HG03108 (cell line): ENCODE results near the gene ZNF679.
A peak's percentile ranks its signal among the peaks of the same experiment; 100 is the strongest.
"Not testable (repeated sequence)": the region's sequence is repeated elsewhere in the genome, so short reads cannot be mapped to it uniquely, and the experiment has no call there.

Source experiments
- ATAC-seq: cut with Tn5 transposase; IDR thresholded peaks from one replicate; pipeline ENCODE4 v1.9.1; 2021; ENCODE audit warnings: moderate library complexity; ENCODE audit not compliant: unreplicated experiment

ZNF679 gene

DNA sequence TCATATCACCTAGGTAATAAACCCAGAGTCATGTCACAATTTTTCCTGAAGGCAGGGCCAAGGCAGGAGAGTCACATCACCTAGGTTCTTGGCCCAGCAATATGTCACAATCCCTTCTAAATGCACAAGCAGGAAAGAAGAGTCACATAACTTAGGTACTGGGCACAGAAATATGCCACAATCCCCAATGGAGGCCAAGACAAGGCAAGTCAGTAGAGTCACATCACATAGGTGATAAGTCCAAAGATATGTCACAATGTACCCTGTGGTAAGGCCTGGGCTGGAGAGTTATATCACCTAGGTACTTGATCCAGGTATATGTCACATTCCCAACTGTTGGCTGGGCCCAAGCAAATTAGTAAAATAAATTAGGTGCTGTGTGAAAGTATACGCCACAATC is at the start of gene ZNF679:
ZNF679 (plus strand) TSS at position 301 of the 400 bp plus-strand sequence. CDS start 20,644 bp downstream, outside the sequence.
- ATAC-seq, result not testable (repeated sequence)

DNA sequence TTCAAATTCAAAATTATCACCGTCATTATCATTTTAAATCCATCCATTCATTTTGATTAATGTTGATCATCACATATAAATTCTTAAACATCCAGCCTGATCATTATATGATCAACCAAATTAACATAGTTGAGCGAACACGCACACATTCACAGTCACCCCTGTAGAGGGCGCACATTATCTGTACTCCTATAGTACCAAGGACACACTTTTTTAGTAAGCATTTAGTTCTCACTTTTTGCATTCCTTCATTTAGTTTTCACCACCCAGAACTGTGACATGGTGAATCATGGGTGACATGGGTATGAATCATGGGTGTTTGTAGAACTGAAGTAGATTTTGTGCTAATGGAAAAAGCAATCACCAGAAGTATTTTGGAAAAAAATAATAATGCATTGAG is 47.3 kb upstream of the ZNF679 start:
- no peak for ATAC-seq

DNA sequence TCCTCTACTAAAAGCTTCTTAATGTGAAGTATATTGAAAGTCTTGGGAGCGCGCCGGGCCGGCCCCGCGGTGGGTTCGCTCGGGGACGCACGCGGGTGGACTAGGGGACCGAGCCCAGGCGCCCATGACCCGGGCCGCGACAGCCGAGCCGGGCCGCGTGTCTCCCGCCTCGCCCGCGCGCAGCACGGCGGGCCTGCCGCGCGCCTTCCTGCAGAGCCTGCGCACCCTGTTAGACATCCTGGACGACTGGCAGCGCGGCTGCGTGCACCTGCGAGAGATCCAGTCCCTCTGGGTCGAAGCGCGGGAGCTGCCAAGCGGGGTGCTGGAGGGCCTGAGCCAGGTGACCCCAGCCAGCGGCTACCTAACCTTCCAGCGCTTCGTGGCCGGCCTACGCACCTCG is 46.7 kb upstream of the ZNF679 start:
- no peak for ATAC-seq

DNA sequence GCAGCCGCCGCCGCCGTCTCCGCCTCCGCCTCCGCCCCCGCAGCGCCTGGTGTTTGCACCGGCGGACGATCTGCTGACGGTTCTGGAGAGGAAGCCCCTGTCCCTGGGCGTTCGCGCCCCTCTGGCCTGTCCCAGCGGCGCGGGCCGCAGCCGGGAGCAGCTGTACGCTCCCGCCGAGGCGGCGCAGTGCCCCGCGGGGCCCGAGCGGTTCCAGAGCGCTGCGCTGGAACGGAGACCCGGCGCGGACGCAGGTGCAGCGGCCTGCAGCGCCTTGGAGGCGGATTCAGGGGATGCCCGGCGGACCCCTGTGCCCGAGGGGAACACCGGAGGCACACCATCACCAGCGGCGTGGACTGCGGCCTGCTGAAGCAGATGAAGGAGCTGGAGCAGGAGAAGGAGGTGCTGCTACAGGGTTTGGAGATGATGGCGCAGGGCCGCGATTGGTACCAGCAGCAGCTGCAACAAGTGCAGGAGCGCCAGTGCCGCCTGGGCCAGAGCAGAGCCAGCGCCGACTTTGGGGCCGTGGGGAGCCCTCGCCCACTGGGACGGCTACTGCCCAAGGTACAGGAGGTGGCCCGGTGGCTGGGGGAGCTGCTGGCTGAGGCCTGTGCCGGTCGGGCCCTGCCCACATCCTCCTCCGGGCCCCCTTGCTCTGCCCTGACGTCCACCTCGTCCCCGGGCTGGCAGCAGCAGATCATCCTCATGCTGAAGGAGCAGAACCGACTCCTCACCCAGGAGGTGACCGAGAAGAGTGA is 46.1 kb upstream of the ZNF679 start:
- ATAC-seq, result no peak

DNA sequence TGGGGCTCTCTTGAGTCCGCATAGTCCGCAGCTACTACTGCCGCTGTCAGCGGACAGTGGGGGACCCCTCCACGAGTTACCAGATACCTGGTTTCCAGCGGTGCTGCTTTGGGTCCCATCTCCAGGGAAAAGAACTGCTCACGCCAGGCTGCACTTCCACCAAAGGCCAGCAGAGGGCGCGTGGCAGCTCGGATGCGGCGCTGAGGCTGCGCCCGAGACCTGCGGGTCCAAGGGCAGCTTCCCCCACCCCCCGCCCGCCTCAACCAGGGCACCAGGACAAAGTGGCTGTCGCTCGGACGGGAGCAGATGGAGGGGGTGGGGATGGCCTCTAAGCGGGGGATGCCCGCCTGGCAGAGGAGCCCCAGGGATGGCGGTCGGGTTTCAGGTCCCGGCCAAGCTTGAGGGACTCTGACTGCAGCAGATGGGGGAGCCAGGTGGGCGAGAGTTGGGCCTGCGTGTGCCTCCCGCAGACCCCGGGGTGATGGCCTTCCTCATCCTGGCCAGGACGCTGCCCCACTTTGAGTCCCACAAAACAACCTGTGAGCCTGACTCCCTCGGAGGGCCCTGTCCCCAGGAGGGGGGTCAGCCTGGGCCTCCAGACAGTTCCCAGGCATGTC is 45.0 kb upstream of the ZNF679 start:
- ATAC-seq, result no peak

DNA sequence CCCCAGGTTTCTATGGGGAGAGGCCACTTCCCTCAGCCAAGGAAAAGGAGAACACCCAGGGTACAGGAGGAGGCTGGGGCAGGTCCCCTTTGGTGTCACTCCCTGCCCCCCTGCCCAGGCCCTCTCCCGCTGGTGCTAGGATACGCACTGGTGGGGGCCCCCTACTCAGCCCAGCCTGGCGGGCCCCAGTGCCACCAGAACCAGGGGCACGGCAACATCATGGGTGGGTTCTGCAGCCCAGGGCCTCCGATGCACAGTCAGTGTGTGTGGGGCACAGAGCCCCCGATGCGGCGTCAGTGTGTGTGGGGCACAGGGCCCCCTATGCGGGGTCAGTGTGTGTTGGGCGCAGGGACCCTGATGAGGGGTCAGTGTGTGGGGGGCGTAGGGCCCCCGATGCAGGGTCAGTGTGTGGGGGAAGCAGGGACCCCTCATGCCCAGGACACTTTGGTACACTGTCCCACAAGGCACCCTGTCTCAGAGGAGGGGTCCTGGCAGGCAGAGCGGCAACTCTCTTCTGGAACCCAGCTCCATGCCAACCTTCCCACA is 44.4 kb upstream of the ZNF679 start:
- no peak for ATAC-seq

DNA sequence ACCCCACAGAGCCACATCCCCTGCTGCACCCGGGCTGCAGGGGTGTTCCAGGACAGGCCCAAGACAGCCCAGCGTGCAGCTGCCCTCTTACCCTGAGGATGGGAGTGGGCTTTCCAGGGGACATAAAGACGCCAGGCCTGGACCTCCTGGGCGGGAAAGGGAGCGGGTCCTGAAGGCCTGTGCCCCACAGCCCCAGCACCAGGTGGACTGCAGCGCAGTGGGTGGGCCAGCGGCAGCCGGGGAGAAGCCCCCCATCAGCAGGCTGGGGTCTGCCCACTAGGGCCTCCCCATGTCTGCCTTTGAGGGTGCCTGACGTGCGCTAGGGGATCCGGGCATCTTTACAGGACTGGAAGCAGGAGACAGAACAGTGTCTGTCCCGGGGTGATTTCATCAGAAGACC is 43.9 kb upstream of the ZNF679 start:
- no peak for ATAC-seq

DNA sequence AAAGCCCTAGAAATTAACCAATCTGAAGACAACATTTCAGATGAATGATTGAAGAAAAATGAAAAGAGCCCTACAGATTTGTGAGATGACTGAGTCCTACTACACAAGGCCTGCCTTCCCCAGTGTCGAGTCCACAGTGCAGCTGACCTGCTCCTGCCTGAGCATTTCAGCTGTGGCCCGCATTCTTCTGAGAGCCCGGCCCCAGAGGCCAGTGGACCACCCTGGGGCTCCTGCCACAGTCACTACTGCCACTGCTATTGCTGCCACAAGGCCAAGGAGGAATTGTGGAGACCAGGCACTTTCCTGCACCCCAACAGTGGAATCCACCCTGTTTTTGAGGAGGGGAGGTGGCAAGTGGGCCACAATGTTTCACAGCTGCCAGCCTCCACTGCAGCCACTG is 40.9 kb upstream of the ZNF679 start:
- ATAC-seq, result no peak

DNA sequence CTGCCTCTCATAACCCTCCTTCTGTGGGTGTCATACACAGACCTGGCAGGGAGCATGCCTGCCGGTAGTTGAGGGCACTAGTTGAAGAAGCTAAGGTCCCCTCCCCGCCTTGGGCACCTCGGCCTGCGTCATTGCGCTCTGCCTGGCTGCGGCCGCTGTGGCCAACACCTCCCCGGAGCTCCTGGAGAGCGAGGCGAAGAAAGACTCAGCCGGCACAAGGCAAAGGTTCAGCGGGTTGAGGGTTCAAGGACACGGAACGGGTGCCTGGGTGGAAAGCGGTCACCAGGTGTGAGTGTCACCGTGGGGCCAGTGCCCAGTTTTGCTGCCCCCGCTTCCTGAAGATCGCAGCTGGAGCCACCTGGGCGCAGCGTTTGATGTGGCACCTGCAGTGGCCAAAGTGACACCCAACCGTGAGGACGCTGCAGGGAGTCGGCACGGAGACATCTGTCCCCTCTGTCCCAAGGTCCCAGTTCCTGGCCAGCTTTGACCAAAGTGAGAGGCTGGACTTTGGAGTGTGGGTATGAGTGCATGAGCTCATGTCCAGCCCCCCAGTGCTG is 36.0 kb upstream of the ZNF679 start:
- no peak for ATAC-seq

DNA sequence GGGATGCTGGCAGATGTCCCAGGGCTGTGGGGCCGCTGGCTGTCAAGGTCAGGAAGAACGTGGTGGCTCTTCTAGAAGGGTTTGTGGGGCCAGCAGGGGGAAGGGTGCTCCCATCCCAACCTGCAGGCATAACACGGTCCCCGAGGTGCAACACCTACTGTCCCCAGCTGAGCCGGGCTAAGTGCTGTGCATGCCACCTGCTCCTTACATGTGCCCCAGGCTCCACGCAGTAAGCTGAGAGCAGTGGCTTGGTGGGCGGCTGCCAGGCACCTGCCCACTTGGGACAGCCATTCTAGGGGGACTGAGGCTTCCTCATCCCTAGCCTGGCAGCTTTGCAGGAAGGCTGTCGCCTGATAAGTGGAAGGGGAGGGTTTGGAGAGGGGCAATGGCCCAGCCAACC is 35.5 kb upstream of the ZNF679 start:
- ATAC-seq, result no peak

DNA sequence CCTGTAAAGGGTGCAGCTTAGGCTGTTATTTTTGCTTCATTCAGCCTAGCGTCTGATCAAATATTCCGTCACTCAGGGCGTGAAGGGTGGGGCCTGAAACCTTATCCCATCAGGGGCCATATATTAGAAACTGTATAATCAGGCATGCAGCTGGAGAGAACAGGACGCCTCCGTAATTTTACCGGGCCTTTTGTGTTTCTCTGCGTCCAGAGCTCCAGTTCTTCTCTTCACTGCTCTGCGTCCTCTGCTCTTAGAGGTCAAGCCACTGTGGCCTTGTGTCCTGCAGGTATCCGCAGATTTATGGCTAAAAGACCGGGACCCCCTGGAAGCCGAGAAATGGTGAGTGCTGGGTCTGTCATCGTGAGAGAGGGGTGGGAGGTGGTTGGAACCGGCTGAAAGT is 21.4 kb upstream of the ZNF679 start, which contains the start of gene ZNF735:
ZNF735 (plus strand) TSS at position 301 of the 400 bp plus-strand sequence; CDS start at position 301, 0 bp downstream.
- ATAC-seq, result no peak

DNA sequence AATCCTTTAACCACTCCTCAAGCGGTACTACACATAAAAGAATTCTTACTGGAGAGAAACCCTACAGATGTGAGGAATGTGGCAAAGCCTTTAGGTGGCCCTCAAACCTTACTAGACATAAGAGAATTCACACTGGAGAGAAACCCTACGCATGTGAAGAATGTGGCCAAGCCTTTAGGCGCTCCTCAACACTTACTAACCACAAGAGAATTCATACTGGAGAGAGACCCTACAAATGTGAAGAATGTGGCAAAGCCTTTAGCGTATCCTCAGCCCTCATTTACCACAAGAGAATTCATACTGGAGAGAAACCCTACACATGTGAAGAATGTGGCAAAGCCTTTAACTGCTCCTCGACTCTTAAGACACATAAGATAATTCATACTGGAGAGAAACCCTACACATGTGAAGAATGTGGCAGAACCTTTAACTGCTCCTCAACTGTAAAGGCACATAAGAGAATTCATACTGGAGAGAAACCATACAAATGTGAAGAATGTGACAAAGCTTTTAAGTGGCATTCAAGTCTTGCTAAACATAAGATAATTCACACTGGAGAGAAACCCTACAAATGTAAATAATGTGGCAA is 8.5 kb upstream of the ZNF679 start:
- not testable (repeated sequence) for ATAC-seq

DNA sequence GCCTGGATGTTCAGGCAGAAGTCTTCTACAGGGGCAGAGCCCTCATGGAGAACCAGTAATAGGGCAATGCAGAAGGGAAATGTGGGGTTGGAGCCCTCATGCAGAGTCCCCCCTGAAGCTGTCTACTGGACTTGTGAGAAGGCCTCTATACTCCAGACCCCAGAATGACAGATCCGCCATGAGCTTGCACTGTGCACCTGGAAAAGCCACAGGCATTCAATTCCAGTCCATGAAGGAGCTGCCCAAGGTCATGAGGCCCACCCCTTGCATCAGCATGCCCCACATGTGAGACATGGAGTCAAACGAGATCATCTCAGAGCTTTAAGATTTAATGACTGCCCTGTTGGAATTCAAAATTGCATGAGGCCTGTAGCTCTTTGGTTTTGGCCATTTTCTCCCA is 4.9 kb upstream of the ZNF679 start:
- ATAC-seq, result no peak

DNA sequence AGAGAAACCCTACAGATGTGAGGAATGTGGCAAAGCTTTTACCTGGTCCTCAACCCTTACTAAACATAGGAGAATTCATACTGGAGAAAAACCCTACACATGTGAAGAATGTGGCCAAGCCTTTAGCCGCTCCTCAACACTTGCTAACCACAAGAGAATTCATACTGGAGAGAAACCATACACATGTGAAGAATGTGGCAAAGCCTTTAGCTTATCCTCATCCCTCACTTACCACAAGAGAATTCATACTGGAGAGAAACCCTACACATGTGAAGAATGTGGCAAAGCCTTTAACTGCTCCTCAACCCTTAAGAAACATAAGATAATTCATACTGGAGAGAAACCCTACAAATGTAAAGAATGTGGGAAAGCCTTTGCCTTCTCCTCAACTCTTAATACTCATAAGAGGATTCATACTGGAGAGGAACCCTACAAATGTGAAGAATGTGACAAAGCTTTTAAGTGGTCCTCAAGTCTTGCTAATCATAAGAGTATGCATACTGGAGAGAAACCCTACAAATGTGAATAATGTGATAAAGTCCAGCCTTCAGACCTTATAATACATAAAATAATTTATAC is 38.2 kb downstream of the ZNF679 start:
- ATAC-seq, result no peak

DNA sequence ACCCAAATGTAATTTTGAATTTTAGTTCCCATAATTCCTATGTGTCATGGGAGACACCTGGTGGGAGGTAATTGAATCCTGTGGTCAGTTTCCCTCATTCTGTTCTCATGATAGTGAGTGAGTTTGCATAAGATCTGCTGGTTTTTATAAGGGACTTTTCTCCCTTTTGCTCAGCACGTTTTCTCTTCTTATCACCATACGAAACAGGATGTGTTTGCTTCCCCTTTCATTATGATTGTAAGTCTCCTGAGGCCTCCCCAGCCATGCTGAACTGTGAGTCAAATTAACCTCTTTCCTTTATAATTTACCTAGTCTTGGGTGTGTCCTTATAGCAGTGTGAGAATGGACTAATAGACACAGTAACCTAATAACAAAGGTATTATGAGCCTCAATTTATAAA is 49.4 kb downstream of the ZNF679 start:
- ATAC-seq, result no peak

DNA sequence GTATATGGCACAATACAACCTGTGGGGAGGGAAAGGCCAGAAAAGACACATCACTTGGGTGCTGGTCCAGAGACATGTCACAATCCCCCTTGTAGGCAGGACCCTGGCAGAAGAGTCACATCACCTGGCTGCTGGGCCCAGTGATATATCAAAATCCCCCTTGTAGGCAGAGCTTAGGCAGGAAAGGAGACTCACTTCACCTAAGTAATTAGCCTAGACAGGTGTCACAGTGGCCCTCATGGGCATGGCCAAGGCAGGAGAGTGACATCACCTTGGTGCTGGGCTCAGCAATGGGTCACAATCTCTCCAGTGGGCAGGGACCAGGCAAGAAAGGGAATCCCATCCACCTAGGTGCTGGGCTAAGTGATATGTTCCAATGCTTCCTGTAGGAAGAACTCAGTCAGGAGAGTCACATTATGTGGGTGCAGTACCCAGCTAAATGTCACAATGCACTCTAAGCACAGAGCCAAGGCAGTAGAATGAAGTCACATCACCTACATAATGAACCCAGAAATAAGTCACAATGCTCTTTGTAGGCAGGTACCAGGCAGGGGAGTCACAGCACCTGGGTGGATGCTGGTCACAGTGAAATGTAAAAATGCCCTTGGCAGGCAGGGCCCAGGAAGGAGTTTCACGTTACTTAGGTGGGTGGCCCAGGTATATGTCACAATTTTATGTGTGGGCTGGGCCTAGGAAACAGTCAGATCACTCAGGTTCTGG is 66.6 kb downstream of the ZNF679 start:
- no peak for ATAC-seq

DNA sequence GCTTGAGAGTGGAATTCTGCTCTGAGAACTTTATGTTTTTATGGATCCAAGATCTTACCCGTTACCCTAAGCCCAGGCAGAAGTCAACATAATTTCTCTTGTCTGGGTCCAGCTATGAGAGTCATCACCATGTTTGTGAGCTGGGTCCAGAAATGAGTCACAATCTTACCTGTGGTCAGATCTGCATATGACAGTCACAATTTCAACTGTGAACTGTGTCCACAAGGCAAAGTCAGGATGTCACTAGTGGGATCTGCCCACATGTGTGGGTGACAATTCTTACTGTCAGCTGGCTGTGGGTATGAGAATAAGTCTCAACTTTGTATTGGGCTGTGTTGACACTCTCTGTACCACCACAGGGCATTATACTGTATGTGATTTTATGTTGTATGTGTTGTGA is 69.1 kb downstream of the ZNF679 start:
- ATAC-seq, result not testable (repeated sequence)

DNA sequence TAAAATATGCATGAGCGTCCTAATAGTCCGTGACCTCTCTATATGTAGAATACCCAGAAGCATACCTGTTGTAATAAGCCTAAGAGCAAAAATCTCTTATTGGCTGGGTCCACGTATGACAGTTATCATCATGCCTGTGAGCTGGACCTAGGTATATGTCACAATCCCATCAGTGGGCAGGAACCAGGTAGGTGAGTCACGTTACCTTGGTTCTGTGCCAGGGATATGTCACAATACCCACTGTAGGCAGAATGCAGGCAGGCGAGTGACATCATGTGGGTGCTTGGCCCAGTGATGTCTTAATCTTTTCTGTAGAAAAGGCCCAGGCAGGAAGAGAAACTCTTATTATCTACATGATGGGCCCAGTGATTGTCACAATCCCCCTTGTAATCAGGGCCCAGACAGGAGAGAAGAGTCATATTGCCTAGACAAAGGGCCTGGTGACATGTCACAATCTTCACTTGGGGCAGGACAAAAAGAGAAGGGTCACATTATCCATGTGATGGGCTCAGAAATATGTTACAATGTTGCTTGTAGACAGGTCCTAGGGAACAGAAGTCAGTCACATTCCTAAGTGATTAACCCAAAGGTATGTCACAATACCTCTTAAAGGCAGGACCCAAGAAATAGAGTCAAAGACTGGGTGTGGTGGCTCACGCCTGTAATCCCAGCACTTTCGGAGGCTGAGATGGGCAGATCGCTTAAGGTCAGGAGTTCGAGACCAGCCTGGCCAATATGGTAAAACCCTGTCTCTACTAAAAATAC is 72.5 kb downstream of the ZNF679 start:
- ATAC-seq, result no peak

DNA sequence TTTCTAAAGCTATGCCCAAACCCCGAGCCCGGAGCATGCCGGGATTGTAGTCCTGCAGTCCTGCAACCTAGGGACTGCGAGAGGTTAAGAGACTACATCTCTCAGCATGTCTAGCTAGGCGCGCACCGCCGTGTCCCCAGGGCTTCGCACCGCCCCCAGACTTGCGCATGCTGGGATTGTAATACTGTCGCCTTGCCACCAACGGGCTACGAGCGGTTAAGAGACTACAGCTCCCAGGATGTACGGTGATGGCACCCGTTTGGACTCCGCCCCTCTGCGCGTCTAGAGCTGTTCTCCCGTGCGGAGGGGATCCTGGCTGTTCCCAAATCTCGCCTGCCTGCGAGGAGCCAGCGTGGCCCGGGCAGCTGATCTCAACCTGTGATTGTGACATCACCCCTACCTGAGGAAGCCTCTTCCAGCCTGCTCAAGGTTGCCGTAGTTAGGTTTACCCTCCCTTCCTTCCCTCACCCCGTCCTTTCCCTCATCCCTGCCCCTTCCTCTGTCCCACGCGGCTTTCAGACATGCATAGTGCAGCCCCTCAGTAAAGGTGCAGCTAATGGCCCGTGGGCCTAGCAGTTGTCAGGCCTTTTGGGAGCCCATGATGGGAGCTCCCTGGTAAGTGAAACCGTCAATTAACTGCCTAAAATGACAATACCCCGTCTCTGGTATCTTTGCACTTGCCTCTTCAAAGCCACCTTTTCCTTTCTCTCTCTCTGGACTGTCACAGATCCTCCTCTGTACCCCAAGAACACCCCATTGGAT is 79.2 kb downstream of the ZNF679 start:
- peak; percentile 98 for ATAC-seq
